NB4 (cell line): ENCODE measurements around the gene ADAMTS12.

Source experiments
- MYC ChIP-seq: IDR thresholded peaks from 2 replicates; pipeline ENCODE4 v1.6.1; 2011; ENCODE audit warnings: low read depth, low read length
- POLR2A ChIP-seq: IDR thresholded peaks from 2 replicates; pipeline ENCODE4 v1.6.1; 2011; ENCODE audit warnings: mild to moderate bottlenecking; ENCODE audit not compliant: insufficient read length; ENCODE audit errors: extremely low read depth
- TF ChIP-seq, protein P1 (sequence below): IDR thresholded peaks from one replicate; pipeline ENCODE4 v1.5.1; 2012; ENCODE audit warnings: low read depth, low read length
- TF ChIP-seq, protein P2 (sequence below): IDR thresholded peaks from 2 replicates; pipeline ENCODE4 v1.6.1; 2011; ENCODE audit warnings: low read depth, low read length

DNA sequence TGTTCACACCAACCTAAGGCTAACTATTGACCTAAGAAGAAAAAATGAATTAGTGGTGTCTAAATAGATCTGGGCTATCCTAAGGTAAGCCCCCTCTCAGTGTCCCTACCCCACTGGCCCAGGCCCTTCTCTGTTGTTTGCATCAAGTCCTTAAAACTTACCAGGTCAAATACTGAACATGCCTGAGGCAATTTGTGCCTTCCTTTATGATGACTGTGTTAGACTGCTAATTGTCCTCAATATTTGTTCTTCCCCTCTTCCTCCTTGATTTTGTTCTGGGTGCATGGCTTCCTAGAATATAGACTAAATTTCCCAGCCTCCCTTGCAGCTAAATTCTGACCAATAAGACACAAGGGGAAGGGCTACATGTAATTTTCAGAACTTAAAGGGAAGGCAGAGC lies 199.9 kb downstream of the ADAMTS12 start:
- TF ChIP-seq, protein P1, sequence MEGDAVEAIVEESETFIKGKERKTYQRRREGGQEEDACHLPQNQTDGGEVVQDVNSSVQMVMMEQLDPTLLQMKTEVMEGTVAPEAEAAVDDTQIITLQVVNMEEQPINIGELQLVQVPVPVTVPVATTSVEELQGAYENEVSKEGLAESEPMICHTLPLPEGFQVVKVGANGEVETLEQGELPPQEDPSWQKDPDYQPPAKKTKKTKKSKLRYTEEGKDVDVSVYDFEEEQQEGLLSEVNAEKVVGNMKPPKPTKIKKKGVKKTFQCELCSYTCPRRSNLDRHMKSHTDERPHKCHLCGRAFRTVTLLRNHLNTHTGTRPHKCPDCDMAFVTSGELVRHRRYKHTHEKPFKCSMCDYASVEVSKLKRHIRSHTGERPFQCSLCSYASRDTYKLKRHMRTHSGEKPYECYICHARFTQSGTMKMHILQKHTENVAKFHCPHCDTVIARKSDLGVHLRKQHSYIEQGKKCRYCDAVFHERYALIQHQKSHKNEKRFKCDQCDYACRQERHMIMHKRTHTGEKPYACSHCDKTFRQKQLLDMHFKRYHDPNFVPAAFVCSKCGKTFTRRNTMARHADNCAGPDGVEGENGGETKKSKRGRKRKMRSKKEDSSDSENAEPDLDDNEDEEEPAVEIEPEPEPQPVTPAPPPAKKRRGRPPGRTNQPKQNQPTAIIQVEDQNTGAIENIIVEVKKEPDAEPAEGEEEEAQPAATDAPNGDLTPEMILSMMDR, result no peak
- TF ChIP-seq POLR2A, result no peak
- TF ChIP-seq MYC, result no peak
- TF ChIP-seq, protein P2, sequence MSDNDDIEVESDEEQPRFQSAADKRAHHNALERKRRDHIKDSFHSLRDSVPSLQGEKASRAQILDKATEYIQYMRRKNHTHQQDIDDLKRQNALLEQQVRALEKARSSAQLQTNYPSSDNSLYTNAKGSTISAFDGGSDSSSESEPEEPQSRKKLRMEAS, result no peak
